ENCODE measurements around the gene MPRIP. TPM values are rescaled to one million over a fixed set of nuclear protein-coding genes. Genes with fewer than 3 reads are reported as not detected.
"Not testable (repeated sequence)": the region's sequence is repeated elsewhere in the genome, so short reads cannot be mapped to it uniquely, and the experiment has no call there.

MPRIP gene
- total and polyA plus RNA-seq, 4 donors, result 121 to 342 (median 175) TPM

GRCh38 chr17:17134957-17135333, 92.7 kb downstream of the MPRIP start:
- ATAC-seq (ENCODE audit: insufficient read depth, low FRiP score), result no peak
- H3K36me3 ChIP-seq (ENCODE audit: control insufficient read depth in 4 of 4, insufficient read depth in 4 of 4, low read length in 4 of 4), result peaks cover 19 to 80% (median 60%) of the 10 kb centered on the region in 4 donors
- no peaks in the 10 kb centered on the region for H3K9me3 ChIP-seq (ENCODE audit: control insufficient read depth in 4 of 4, insufficient read depth in 3 of 4, low read length in 3 of 4)
- no peak overlapping the region for H3K9ac ChIP-seq (ENCODE audit: insufficient read depth in 1 of 2, low read length in 2 of 2)
- no peak overlapping the region for H3K27ac ChIP-seq (ENCODE audit: low read depth in 1 of 2, low read length in 1 of 2)
- no peaks in the 10 kb centered on the region for H3K4me1 ChIP-seq (ENCODE audit: control insufficient read depth in 5 of 5, insufficient read depth in 5 of 5, low read length in 5 of 5)
- no peaks in the 10 kb centered on the region for H3K27me3 ChIP-seq (ENCODE audit: control insufficient read depth in 3 of 3, insufficient read depth in 3 of 3, low read length in 2 of 3)
- H3K4me3 ChIP-seq, result no peak overlapping the region
- TF ChIP-seq CTCF (IDR thresholded peaks at IDR 0.05; ENCODE audit: control extremely low read depth, extremely low read depth), result no peak
- no peak for DNase-seq
- 67 to 76% methylated on average over 3 of the region's 3 CpGs for WGBS, 2 donors

- H3K9ac ChIP-seq (ENCODE audit: insufficient read depth in 1 of 2, low read length in 2 of 2); H3K27me3 ChIP-seq (ENCODE audit: control insufficient read depth in 3 of 3, insufficient read depth in 3 of 3, low read length in 2 of 3); ATAC-seq (ENCODE audit: insufficient read depth, low FRiP score); H3K4me3 ChIP-seq; H3K27ac ChIP-seq (ENCODE audit: low read depth in 1 of 2, low read length in 1 of 2); H3K4me1 ChIP-seq (ENCODE audit: control insufficient read depth in 5 of 5, insufficient read depth in 5 of 5, low read length in 5 of 5); DNase-seq; H3K9me3 ChIP-seq (ENCODE audit: control insufficient read depth in 4 of 4, insufficient read depth in 3 of 4, low read length in 3 of 4): not testable (repeated sequence)
- 95 to 97% methylated on average over 5 of the region's 5 CpGs for WGBS, 2 donors
- H3K36me3 ChIP-seq (ENCODE audit: control insufficient read depth in 4 of 4, insufficient read depth in 4 of 4, low read length in 4 of 4), result peaks cover 19 to 78% (median 60%) of the 10 kb centered on the region in 4 donors
Observed at GRCh38 chr17:17136221-17136620, 94.0 kb downstream of the MPRIP start.

GRCh38 chr17:17137731-17138585, 95.7 kb downstream of the MPRIP start:
- no peak overlapping the region for H3K27ac ChIP-seq (ENCODE audit: low read depth in 1 of 2, low read length in 1 of 2)
- peaks cover 21 to 74% (median 58%) of the 10 kb centered on the region in 4 donors for H3K36me3 ChIP-seq (ENCODE audit: control insufficient read depth in 4 of 4, insufficient read depth in 4 of 4, low read length in 4 of 4)
- no peak overlapping the region for H3K9ac ChIP-seq (ENCODE audit: insufficient read depth in 1 of 2, low read length in 2 of 2)
- H3K4me3 ChIP-seq, result no peak overlapping the region
- H3K9me3 ChIP-seq (ENCODE audit: control insufficient read depth in 4 of 4, insufficient read depth in 3 of 4, low read length in 3 of 4), result no peaks in the 10 kb centered on the region
- peaks cover 0 to 3% (median 0%) of the 10 kb centered on the region in 5 donors for H3K4me1 ChIP-seq (ENCODE audit: control insufficient read depth in 5 of 5, insufficient read depth in 5 of 5, low read length in 5 of 5)
- no peak for ATAC-seq (ENCODE audit: insufficient read depth, low FRiP score)
- H3K27me3 ChIP-seq (ENCODE audit: control insufficient read depth in 3 of 3, insufficient read depth in 3 of 3, low read length in 2 of 3), result no peaks in the 10 kb centered on the region
- 92 to 96% methylated on average over 30 of the region's 30 CpGs for WGBS, 2 donors
- TF ChIP-seq CTCF (IDR thresholded peaks at IDR 0.05; ENCODE audit: control extremely low read depth, extremely low read depth), result no peak
- no peak for DNase-seq

GRCh38 chr17:17139972-17140589, 97.8 kb downstream of the MPRIP start:
- TF ChIP-seq CTCF (IDR thresholded peaks at IDR 0.05; ENCODE audit: control extremely low read depth, extremely low read depth), result no peak
- Histone ChIP-seq H3K27ac (ENCODE audit: low read depth in 1 of 2, low read length in 1 of 2) (no peak overlapping the region), H3K36me3 (ENCODE audit: control insufficient read depth in 4 of 4, insufficient read depth in 4 of 4, low read length in 4 of 4) (peaks cover 25 to 72% (median 56%) of the 10 kb centered on the region in 4 donors), H3K9me3 (ENCODE audit: control insufficient read depth in 4 of 4, insufficient read depth in 3 of 4, low read length in 3 of 4) (no peaks in the 10 kb centered on the region), H3K4me1 (ENCODE audit: control insufficient read depth in 5 of 5, insufficient read depth in 5 of 5, low read length in 5 of 5) (peaks cover 0 to 3% (median 0%) of the 10 kb centered on the region in 5 donors), H3K27me3 (ENCODE audit: control insufficient read depth in 3 of 3, insufficient read depth in 3 of 3, low read length in 2 of 3) (no peaks in the 10 kb centered on the region), H3K4me3 (no peak overlapping the region), H3K9ac (ENCODE audit: insufficient read depth in 1 of 2, low read length in 2 of 2) (no peak overlapping the region)
- 76 to 89% methylated on average over 7 of the region's 7 CpGs for WGBS, 2 donors
- ATAC-seq (ENCODE audit: insufficient read depth, low FRiP score), result no peak
- no peak for DNase-seq

All from lung (tissue), 12 donors.